ENCODE results near the gene EVC.

EVC gene

DNA sequence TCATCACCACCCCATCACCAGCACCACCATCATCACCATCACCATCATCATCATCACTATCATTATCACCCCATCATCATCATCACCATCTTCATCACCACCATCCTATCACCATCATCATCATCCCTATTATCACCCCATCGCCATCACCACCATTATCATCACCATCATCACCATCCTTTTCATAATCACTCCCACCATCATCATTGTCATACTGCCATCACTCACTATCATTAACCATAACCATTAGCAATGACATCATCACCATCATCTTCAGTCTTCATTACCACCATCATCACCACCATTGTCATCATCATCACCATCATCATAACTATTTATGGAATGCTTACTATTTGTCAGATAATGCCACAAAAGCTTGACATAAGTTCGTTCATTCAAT is 146.2 kb downstream of the EVC start:
- TF ChIP-seq EP300 (IDR thresholded peaks at IDR 0.05; ENCODE audit: borderline replicate concordance) (no peak), CEBPB (IDR thresholded peaks at IDR 0.05) (no peak), EGR1 (IDR thresholded peaks at IDR 0.05) (no peak), FOXM1 (IDR thresholded peaks at IDR 0.05; ENCODE audit: borderline replicate concordance, low read depth) (no peak), TCF12 (IDR thresholded peaks at IDR 0.05; ENCODE audit: low read depth) (no peak), RAD21 (IDR thresholded peaks at IDR 0.05; ENCODE audit: low read depth) (no peak), TEAD4 (IDR thresholded peaks at IDR 0.05) (no peak), YY1 (IDR thresholded peaks at IDR 0.05; ENCODE audit: low read depth) (no peak), TAF1 (IDR thresholded peaks at IDR 0.05; ENCODE audit: low read depth) (no peak), NFIC (IDR thresholded peaks at IDR 0.05) (no peak), ZBTB7A (IDR thresholded peaks at IDR 0.05; ENCODE audit: low read depth) (no peak), CREB1 (IDR thresholded peaks at IDR 0.05; ENCODE audit: low read depth) (no peak)
- TF ChIP-seq, protein P1, sequence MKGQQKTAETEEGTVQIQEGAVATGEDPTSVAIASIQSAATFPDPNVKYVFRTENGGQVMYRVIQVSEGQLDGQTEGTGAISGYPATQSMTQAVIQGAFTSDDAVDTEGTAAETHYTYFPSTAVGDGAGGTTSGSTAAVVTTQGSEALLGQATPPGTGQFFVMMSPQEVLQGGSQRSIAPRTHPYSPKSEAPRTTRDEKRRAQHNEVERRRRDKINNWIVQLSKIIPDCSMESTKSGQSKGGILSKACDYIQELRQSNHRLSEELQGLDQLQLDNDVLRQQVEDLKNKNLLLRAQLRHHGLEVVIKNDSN (IDR thresholded peaks at IDR 0.05): no peak
- TF ChIP-seq, protein P2, sequence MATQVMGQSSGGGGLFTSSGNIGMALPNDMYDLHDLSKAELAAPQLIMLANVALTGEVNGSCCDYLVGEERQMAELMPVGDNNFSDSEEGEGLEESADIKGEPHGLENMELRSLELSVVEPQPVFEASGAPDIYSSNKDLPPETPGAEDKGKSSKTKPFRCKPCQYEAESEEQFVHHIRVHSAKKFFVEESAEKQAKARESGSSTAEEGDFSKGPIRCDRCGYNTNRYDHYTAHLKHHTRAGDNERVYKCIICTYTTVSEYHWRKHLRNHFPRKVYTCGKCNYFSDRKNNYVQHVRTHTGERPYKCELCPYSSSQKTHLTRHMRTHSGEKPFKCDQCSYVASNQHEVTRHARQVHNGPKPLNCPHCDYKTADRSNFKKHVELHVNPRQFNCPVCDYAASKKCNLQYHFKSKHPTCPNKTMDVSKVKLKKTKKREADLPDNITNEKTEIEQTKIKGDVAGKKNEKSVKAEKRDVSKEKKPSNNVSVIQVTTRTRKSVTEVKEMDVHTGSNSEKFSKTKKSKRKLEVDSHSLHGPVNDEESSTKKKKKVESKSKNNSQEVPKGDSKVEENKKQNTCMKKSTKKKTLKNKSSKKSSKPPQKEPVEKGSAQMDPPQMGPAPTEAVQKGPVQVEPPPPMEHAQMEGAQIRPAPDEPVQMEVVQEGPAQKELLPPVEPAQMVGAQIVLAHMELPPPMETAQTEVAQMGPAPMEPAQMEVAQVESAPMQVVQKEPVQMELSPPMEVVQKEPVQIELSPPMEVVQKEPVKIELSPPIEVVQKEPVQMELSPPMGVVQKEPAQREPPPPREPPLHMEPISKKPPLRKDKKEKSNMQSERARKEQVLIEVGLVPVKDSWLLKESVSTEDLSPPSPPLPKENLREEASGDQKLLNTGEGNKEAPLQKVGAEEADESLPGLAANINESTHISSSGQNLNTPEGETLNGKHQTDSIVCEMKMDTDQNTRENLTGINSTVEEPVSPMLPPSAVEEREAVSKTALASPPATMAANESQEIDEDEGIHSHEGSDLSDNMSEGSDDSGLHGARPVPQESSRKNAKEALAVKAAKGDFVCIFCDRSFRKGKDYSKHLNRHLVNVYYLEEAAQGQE (IDR thresholded peaks at IDR 0.05; ENCODE audit: low read depth): no peak
- TF ChIP-seq, protein P3, sequence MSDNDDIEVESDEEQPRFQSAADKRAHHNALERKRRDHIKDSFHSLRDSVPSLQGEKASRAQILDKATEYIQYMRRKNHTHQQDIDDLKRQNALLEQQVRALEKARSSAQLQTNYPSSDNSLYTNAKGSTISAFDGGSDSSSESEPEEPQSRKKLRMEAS (IDR thresholded peaks at IDR 0.05): no peak

DNA sequence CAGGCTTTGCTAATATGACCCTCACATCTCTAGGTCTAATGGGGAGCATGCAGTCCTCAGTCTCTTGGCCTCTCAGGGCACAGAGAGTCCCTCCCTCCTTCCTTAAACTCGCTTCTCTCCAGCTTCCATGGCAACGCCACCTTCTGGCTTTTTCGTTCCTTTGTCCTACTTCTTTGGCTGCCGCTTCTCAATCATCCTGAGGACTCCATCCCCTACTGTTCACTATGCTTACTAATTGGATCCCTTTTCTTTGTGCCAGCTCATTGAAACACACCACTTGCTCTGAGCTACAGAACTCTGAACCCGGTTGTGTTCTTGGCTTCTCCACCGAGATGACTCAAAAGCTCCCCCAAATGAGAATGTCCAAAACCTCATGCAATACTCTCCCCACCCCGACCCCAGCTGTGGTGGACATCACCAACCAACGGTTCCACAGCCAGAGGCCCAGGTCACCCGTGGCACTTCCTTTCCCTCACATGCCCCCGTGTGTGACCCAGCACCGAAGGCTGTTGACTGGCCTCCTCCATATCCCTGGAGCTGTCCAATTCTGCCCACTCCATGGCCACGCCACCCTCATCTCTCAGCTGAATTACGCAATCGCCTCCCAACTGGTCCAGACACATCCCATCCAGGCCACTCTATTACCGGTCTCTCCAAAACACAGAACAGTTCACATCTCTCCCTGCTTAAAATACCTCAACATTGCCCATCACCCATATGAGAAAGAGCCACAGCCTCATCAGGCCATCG is 147.2 kb downstream of the EVC start:
- TF ChIP-seq TEAD4 (IDR thresholded peaks at IDR 0.05) (no peak), CEBPB (IDR thresholded peaks at IDR 0.05) (no peak), EGR1 (IDR thresholded peaks at IDR 0.05) (no peak), CREB1 (IDR thresholded peaks at IDR 0.05; ENCODE audit: low read depth) (no peak), TCF12 (IDR thresholded peaks at IDR 0.05; ENCODE audit: low read depth) (no peak), ZBTB7A (IDR thresholded peaks at IDR 0.05; ENCODE audit: low read depth) (no peak), TAF1 (IDR thresholded peaks at IDR 0.05; ENCODE audit: low read depth) (no peak), NFIC (IDR thresholded peaks at IDR 0.05) (no peak), YY1 (IDR thresholded peaks at IDR 0.05; ENCODE audit: low read depth) (no peak), FOXM1 (IDR thresholded peaks at IDR 0.05; ENCODE audit: borderline replicate concordance, low read depth) (no peak), EP300 (IDR thresholded peaks at IDR 0.05; ENCODE audit: borderline replicate concordance) (no peak), RAD21 (IDR thresholded peaks at IDR 0.05; ENCODE audit: low read depth) (no peak)
- TF ChIP-seq, protein P3 (IDR thresholded peaks at IDR 0.05): no peak
- TF ChIP-seq, protein P2 (IDR thresholded peaks at IDR 0.05; ENCODE audit: low read depth): no peak
- TF ChIP-seq, protein P1 (IDR thresholded peaks at IDR 0.05): no peak

DNA sequence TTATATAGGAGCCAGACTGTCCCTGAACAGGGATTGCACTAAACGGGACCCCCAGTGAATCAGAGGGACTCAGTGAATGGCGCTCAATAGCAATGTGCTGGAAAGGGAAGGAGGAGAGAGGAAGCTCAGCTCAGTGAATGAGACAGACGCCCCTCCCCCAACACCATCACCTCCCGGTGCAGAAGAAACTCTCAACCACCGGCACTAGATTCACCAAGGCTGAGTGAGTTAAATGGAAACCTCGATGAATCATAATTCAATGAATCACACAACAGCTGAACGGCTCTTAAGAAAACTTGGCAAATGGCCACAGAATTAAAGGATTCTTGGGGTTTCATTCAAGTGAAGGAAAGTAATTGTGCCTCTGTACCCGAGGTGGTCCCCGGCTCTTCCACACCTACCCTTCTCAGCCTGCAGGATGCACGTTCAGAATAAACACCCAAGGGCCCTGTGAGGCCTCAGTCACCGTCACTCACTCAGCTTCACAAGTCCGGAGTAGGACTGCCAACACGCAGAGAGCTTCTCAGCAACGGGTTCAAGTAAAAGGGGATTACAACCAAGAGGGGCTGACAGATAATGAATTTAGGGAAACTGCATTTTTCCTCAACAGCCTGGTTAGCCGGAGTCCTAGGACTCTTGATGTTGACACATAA is 152.6 kb downstream of the EVC start:
- TF ChIP-seq FOXM1 (IDR thresholded peaks at IDR 0.05; ENCODE audit: borderline replicate concordance, low read depth) (no peak), TCF12 (IDR thresholded peaks at IDR 0.05; ENCODE audit: low read depth) (no peak), TAF1 (IDR thresholded peaks at IDR 0.05; ENCODE audit: low read depth) (no peak), NFIC (IDR thresholded peaks at IDR 0.05) (no peak), EGR1 (IDR thresholded peaks at IDR 0.05) (no peak), CEBPB (IDR thresholded peaks at IDR 0.05) (no peak), RAD21 (IDR thresholded peaks at IDR 0.05; ENCODE audit: low read depth) (no peak), EP300 (IDR thresholded peaks at IDR 0.05; ENCODE audit: borderline replicate concordance) (no peak), TEAD4 (IDR thresholded peaks at IDR 0.05) (no peak), CREB1 (IDR thresholded peaks at IDR 0.05; ENCODE audit: low read depth) (no peak), YY1 (IDR thresholded peaks at IDR 0.05; ENCODE audit: low read depth) (no peak), ZBTB7A (IDR thresholded peaks at IDR 0.05; ENCODE audit: low read depth) (no peak)
- TF ChIP-seq, protein P3 (IDR thresholded peaks at IDR 0.05): no peak
- TF ChIP-seq, protein P1 (IDR thresholded peaks at IDR 0.05): no peak
- TF ChIP-seq, protein P2 (IDR thresholded peaks at IDR 0.05; ENCODE audit: low read depth): no peak
